Measurements from ENCODE around the gene ARHGEF16. TPM values are rescaled to one million over a fixed set of nuclear protein-coding genes. Genes with fewer than 3 reads are reported as not detected.

Gene ARHGEF16
- total RNA-seq, 1 donor from 2014 or later, result 10.6 TPM

GRCh38 chr1:3453203-3453761, 1.2 kb upstream of the ARHGEF16 start:
- intact Hi-C loops (cut with DNase I), result no loop called here
- H3K4me3 ChIP-seq, result no peak overlapping the region
- peaks cover 21% of the 10 kb centered on the region for H3K4me1 ChIP-seq
- H3K36me3 ChIP-seq, result no peaks in the 10 kb centered on the region
- H3K27ac ChIP-seq, result no peak overlapping the region
- TF ChIP-seq, protein P1, sequence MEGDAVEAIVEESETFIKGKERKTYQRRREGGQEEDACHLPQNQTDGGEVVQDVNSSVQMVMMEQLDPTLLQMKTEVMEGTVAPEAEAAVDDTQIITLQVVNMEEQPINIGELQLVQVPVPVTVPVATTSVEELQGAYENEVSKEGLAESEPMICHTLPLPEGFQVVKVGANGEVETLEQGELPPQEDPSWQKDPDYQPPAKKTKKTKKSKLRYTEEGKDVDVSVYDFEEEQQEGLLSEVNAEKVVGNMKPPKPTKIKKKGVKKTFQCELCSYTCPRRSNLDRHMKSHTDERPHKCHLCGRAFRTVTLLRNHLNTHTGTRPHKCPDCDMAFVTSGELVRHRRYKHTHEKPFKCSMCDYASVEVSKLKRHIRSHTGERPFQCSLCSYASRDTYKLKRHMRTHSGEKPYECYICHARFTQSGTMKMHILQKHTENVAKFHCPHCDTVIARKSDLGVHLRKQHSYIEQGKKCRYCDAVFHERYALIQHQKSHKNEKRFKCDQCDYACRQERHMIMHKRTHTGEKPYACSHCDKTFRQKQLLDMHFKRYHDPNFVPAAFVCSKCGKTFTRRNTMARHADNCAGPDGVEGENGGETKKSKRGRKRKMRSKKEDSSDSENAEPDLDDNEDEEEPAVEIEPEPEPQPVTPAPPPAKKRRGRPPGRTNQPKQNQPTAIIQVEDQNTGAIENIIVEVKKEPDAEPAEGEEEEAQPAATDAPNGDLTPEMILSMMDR (IDR thresholded peaks at IDR 0.05), result peak; percentile 98
- H3K27me3 ChIP-seq (ENCODE audit: low read depth), result peaks cover 23% of the 10 kb centered on the region
- peak; percentile 84 to 90 for ATAC-seq
- H3K9me3 ChIP-seq, result no peaks in the 10 kb centered on the region
- peak; percentile 83 for DNase-seq

- Histone ChIP-seq H3K36me3 (no peaks in the 10 kb centered on the region), H3K4me3 (peak overlapping the region; percentile 68), H3K4me1 (peaks cover 21% of the 10 kb centered on the region), H3K27ac (peak overlapping the region; percentile 60), H3K27me3 (ENCODE audit: low read depth) (peaks cover 23% of the 10 kb centered on the region), H3K9me3 (no peaks in the 10 kb centered on the region)
- ATAC-seq (peak; percentile 43 to 48), DNase-seq (peak; percentile 78)
- intact Hi-C loops (cut with DNase I), result no loop called here
- TF ChIP-seq, protein P1 (IDR thresholded peaks at IDR 0.05), result no peak
Observed at GRCh38 chr1:3454811-3455618, 550 bp downstream of the ARHGEF16 start.

- Histone ChIP-seq H3K9me3 (no peaks in the 10 kb centered on the region), H3K27me3 (ENCODE audit: low read depth) (peaks cover 23% of the 10 kb centered on the region), H3K27ac (no peak overlapping the region), H3K36me3 (no peaks in the 10 kb centered on the region), H3K4me1 (peaks cover 21% of the 10 kb centered on the region), H3K4me3 (no peak overlapping the region)
- TF ChIP-seq, protein P1 (IDR thresholded peaks at IDR 0.05), result no peak
- DNase-seq (no peak), ATAC-seq (no peak)
- intact Hi-C loops (cut with DNase I), result no loop called here
Observed at GRCh38 chr1:3455670-3456448, 1.4 kb downstream of the ARHGEF16 start.

DNA sequence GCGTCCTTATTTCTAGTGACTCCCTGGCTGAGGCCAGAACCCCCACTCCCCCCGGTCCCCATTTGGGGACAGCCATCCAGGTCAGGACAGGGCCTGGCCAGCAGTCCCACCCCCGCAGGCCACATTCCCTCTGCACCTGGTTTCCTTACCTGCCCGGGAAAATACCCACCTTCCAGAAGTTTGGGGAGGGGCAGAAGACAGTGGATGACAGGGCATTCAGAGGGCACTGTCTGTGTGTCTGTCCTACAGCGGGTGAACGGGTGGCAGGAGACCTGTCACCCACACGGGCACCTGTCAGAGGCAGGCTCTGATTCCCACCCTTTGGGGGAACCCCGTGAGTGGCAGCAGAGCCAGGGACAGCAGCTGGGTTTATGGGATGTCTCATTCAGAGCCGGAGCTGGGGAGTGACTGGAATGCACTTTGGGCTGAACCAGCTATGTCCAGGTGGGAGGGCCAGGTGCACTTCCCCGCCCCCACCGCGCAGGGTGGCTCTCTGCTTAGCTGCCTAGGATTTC, 2.0 kb downstream of the ARHGEF16 start:
- H3K4me1 ChIP-seq, result peaks cover 21% of the 10 kb centered on the region
- no peak overlapping the region for H3K27ac ChIP-seq
- TF ChIP-seq, protein P1 (IDR thresholded peaks at IDR 0.05), result no peak
- no peak overlapping the region for H3K4me3 ChIP-seq
- no peaks in the 10 kb centered on the region for H3K36me3 ChIP-seq
- H3K27me3 ChIP-seq (ENCODE audit: low read depth), result peaks cover 23% of the 10 kb centered on the region
- ATAC-seq, result no peak
- DNase-seq, result no peak
- no peaks in the 10 kb centered on the region for H3K9me3 ChIP-seq
- intact Hi-C loops (cut with DNase I), result no loop called here
